DMS153 (cell line): ENCODE data around the gene BACH2.
"Not testable (repeated sequence)": the region's sequence is repeated elsewhere in the genome, so short reads cannot be mapped to it uniquely, and the experiment has no call there.

Experiments used
- DNase-seq: peaks from one replicate; lab custom pipeline; 2025; lab: John Stamatoyannopoulos, UW

BACH2 gene

GRCh38 chr6:90212274-90212673, 84.4 kb downstream of the BACH2 start:
- no peak for DNase-seq

GRCh38 chr6:90209527-90209926, 87.1 kb downstream of the BACH2 start:
- no peak for DNase-seq

GRCh38 chr6:90208690-90209089, 88.0 kb downstream of the BACH2 start:
- not testable (repeated sequence) for DNase-seq

- DNase-seq = no peak
Observed at GRCh38 chr6:90204327-90205056, 92.2 kb downstream of the BACH2 start.

GRCh38 chr6:90203672-90204071, 93.0 kb downstream of the BACH2 start:
- DNase-seq = no peak

- DNase-seq = peak; percentile 33
Observed at GRCh38 chr6:90202156-90202555, 94.5 kb downstream of the BACH2 start.

- DNase-seq = no peak
Observed at GRCh38 chr6:90199900-90200299, 96.7 kb downstream of the BACH2 start.

- DNase-seq = no peak
Observed at GRCh38 chr6:90198758-90199425, 97.8 kb downstream of the BACH2 start.

GRCh38 chr6:90197854-90198496, 98.7 kb downstream of the BACH2 start:
- peak; percentile 14 for DNase-seq

GRCh38 chr6:90195094-90195829, 101.4 kb downstream of the BACH2 start:
- no peak for DNase-seq

- DNase-seq = no peak
Observed at GRCh38 chr6:90194371-90194841, 102.2 kb downstream of the BACH2 start.

- DNase-seq = no peak
Observed at GRCh38 chr6:90193359-90193758, 103.3 kb downstream of the BACH2 start.

GRCh38 chr6:90192857-90193256, 103.8 kb downstream of the BACH2 start:
- DNase-seq = no peak

GRCh38 chr6:90190752-90191395, 105.8 kb downstream of the BACH2 start:
- no peak for DNase-seq

- DNase-seq = no peak
Observed at GRCh38 chr6:90190131-90190530, 106.5 kb downstream of the BACH2 start.

- no peak for DNase-seq
Observed at GRCh38 chr6:90187437-90188121, 109.1 kb downstream of the BACH2 start.

- DNase-seq = peak; percentile 56
Observed at GRCh38 chr6:90186637-90187371, 109.8 kb downstream of the BACH2 start.

- DNase-seq = no peak
Observed at GRCh38 chr6:90186026-90186425, 110.6 kb downstream of the BACH2 start.

GRCh38 chr6:90184334-90185298, 112.0 kb downstream of the BACH2 start:
- peak; percentile 96 for DNase-seq
